ENCODE data around the gene COL2A1. TPM values are rescaled to one million over a fixed set of nuclear protein-coding genes. Genes with fewer than 3 reads are reported as not detected.

The COL2A1 gene
- total and polyA plus RNA-seq, 2 donors (not counting 3 experiments of a cell fraction or from before 2014, with no cell fraction given): not detected

DNA sequence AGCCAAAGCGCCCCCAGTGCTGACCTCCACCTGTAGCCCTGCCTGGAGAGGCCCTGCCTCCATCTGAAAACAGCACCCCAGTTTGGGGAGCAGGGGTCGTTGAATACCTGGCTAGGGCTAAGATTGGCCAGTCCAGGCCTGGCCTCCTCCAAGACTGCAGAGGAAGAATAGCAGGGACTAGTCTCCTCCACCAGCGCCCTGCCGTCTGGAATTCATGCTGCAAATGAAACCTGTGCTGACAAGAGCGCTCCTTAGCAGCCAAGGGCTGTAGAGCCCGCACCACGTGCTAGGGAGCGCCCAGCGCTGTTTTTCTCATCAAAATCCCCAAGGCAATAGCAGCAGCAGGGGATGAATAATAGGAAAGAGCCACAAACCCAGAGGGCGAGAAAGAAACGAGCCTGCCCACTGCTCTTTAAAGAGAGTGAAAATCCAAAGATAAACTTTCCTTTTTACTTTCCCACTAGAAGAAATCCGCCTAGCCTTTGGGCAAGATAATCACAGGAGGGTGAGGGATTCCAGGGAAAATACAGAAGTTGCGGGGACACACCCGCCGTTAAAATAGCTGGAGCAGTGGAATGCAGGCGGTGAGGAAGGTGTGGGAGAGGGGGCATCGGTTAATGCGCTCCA is 3.3 kb downstream of the COL2A1 start:
- dilution Hi-C loops (cut with MboI; ENCODE audit: extremely low pct_ligation_motif_present, low sequenced_read_pairs): no loop called here
- Histone ChIP-seq H3K36me3 (ENCODE audit: control insufficient read depth in 2 of 2, extremely low read depth in 1 of 2, insufficient read depth in 2 of 2, low read length in 2 of 2) (no peaks in the 10 kb centered on the region), H3K4me3 (replicated peaks in 1 of 3; ENCODE audit: insufficient read depth in 1 of 3, low read depth in 1 of 3, low read length in 3 of 3) (peak overlapping the region; percentile 34 to 66 (median 61)), H2AFZ (ENCODE audit: low read depth, low read length) (peak overlapping the region; percentile 96), H3K4me1 (ENCODE audit: control insufficient read depth, extremely low read depth, insufficient read depth, low read length) (peaks cover 24% of the 10 kb centered on the region), H3K9me3 (replicated peaks; ENCODE audit: control insufficient read depth, insufficient read depth, low read length) (no peaks in the 10 kb centered on the region), H3K27ac (ENCODE audit: insufficient read depth, low read depth, low read length) (no peak overlapping the region), H3K4me2 (ENCODE audit: insufficient read depth, low read length) (peak overlapping the region; percentile 90), H3K27me3 (ENCODE audit: control insufficient read depth in 2 of 2, insufficient read depth in 2 of 2, low read length in 2 of 2) (peaks cover 73 to 93% of the 10 kb centered on the region in 2 experiments), H3K9ac (replicated peaks; ENCODE audit: extremely low read depth, insufficient read depth, low read length) (no peak overlapping the region), H3K9me1 (replicated peaks; ENCODE audit: control insufficient read depth, extremely low read depth, insufficient read depth, low read length) (no peaks in the 10 kb centered on the region), H3K79me2 (ENCODE audit: control insufficient read depth, insufficient read depth, low read length) (no peaks in the 10 kb centered on the region), H4K20me1 (replicated peaks; ENCODE audit: control insufficient read depth, extremely low read depth, insufficient read depth, low read length) (no peaks in the 10 kb centered on the region)
- CTCF ChIA-PET: interaction anchor here (1.0 to 1.5 kb wide), 2 partner anchors 51 to 156 kb away, joined by 3 read pairs; partner anchors contain the start of gene ASB8
- FAIRE-seq (peak; percentile 80), DNase-seq (ENCODE audit: low read depth, low spot score) (peak; percentile 44)
- no TSS peak for BruUV-seq (replicated peaks)
- intact Hi-C loops (cut with micrococcal nuclease): loop anchor here (5.0 kb wide), 4 partner anchors 39 to 196 kb away; partner anchors contain the start of genes SENP1 and TMEM106C
- POLR2A ChIA-PET: no interaction called here
- TF ChIP-seq, protein P1, sequence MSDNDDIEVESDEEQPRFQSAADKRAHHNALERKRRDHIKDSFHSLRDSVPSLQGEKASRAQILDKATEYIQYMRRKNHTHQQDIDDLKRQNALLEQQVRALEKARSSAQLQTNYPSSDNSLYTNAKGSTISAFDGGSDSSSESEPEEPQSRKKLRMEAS (IDR thresholded peaks at IDR 0.05; ENCODE audit: insufficient read depth, insufficient read length): peak; percentile 33
- TF ChIP-seq EZH2 (IDR thresholded peaks at IDR 0.05; ENCODE audit: borderline replicate concordance, low read depth, low read length, severe bottlenecking): no peak

DNA sequence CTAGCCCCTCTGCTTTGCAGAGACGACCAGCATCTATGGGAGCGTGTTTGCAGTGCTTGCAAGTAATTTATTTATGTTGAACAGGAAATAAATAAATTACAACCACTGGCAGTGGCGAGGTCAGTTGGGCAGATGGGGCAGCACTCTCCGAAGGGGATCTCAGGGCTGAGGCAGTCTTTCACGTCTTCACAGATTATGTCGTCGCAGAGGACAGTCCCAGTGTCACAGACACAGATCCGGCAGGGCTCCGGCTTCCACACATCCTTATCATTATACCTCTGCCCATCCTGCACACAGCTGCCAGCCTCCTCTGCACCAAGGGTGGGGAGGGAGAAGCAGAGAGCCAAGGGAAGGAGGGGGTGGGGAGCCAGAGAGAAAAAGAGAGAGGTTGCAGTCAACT is 4.5 kb downstream of the COL2A1 start:
- H3K79me2 ChIP-seq (ENCODE audit: control insufficient read depth, insufficient read depth, low read length): no peaks in the 10 kb centered on the region
- H3K27ac ChIP-seq (ENCODE audit: insufficient read depth, low read depth, low read length): no peak overlapping the region
- ChIA-PET CTCF (interaction anchor here (1.2 kb wide), 1 partner anchor 50 kb away, joined by 4 read pairs; no protein-coding TSS in a partner anchor), POLR2A (no interaction called here)
- H3K4me3 ChIP-seq (replicated peaks in 1 of 3; ENCODE audit: insufficient read depth in 1 of 3, low read depth in 1 of 3, low read length in 3 of 3): no peak overlapping the region
- H3K4me1 ChIP-seq (ENCODE audit: control insufficient read depth, extremely low read depth, insufficient read depth, low read length): peaks cover 24% of the 10 kb centered on the region
- H3K27me3 ChIP-seq (ENCODE audit: control insufficient read depth in 2 of 2, insufficient read depth in 2 of 2, low read length in 2 of 2): peaks cover 64 to 86% of the 10 kb centered on the region in 2 experiments
- TF ChIP-seq FOS (IDR thresholded peaks at IDR 0.05; ENCODE audit: borderline replicate concordance, insufficient read depth, low read length): no peak
- TF ChIP-seq, protein P1 (IDR thresholded peaks at IDR 0.05; ENCODE audit: insufficient read depth, insufficient read length): no peak
- no peak for TF ChIP-seq MYC (IDR thresholded peaks at IDR 0.05; ENCODE audit: low read depth, low read length)
- TF ChIP-seq EZH2 (IDR thresholded peaks at IDR 0.05; ENCODE audit: borderline replicate concordance, low read depth, low read length, severe bottlenecking): no peak
- no peak for TF ChIP-seq POLR2A (IDR thresholded peaks at IDR 0.05; ENCODE audit: low read depth, low read length)
- TF ChIP-seq GATA2 (IDR thresholded peaks at IDR 0.05; ENCODE audit: insufficient read depth, insufficient read length, low read depth, low read length): no peak
- no peak for TF ChIP-seq JUN (IDR thresholded peaks at IDR 0.05; ENCODE audit: borderline replicate concordance, insufficient read depth, insufficient read length, low read depth)
- TF ChIP-seq POLR2AphosphoS5 (IDR thresholded peaks at IDR 0.05; ENCODE audit: insufficient read depth, low read depth, low read length): no peak
- TF ChIP-seq, protein P2, sequence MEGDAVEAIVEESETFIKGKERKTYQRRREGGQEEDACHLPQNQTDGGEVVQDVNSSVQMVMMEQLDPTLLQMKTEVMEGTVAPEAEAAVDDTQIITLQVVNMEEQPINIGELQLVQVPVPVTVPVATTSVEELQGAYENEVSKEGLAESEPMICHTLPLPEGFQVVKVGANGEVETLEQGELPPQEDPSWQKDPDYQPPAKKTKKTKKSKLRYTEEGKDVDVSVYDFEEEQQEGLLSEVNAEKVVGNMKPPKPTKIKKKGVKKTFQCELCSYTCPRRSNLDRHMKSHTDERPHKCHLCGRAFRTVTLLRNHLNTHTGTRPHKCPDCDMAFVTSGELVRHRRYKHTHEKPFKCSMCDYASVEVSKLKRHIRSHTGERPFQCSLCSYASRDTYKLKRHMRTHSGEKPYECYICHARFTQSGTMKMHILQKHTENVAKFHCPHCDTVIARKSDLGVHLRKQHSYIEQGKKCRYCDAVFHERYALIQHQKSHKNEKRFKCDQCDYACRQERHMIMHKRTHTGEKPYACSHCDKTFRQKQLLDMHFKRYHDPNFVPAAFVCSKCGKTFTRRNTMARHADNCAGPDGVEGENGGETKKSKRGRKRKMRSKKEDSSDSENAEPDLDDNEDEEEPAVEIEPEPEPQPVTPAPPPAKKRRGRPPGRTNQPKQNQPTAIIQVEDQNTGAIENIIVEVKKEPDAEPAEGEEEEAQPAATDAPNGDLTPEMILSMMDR (IDR thresholded peaks at IDR 0.05; ENCODE audit: extremely low read depth in 1 of 2, insufficient read depth in 1 of 2, low read depth in 1 of 2, low read length in 2 of 2): no peak
- H4K20me1 ChIP-seq (replicated peaks; ENCODE audit: control insufficient read depth, extremely low read depth, insufficient read depth, low read length): no peaks in the 10 kb centered on the region
- H3K36me3 ChIP-seq (ENCODE audit: control insufficient read depth in 2 of 2, extremely low read depth in 1 of 2, insufficient read depth in 2 of 2, low read length in 2 of 2): no peaks in the 10 kb centered on the region
- dilution Hi-C loops (cut with MboI; ENCODE audit: extremely low pct_ligation_motif_present, low sequenced_read_pairs) (no loop called here), intact Hi-C loops (cut with micrococcal nuclease) (loop anchor here (5.0 kb wide), 4 partner anchors 38 to 197 kb away; partner anchors contain the start of genes SENP1 and TMEM106C)
- no peak for FAIRE-seq
- no peaks in the 10 kb centered on the region for H3K9me1 ChIP-seq (replicated peaks; ENCODE audit: control insufficient read depth, extremely low read depth, insufficient read depth, low read length)
- BruUV-seq (replicated peaks): no TSS peak
- no peak overlapping the region for H2AFZ ChIP-seq (ENCODE audit: low read depth, low read length)
- no peak for DNase-seq (ENCODE audit: low read depth, low spot score)
- no peak overlapping the region for H3K4me2 ChIP-seq (ENCODE audit: insufficient read depth, low read length)
- H3K9me3 ChIP-seq (replicated peaks; ENCODE audit: control insufficient read depth, insufficient read depth, low read length): no peaks in the 10 kb centered on the region
- H3K9ac ChIP-seq (replicated peaks; ENCODE audit: extremely low read depth, insufficient read depth, low read length): no peak overlapping the region

Measured in endothelial cell of umbilical vein (primary cell).